Parathyroid adenoma (tissue), 2 donors: ENCODE results near the gene BCKDHB.

Experiments
- H2AFZ ChIP-seq: fragments of 300-600 bp; sonication (generic); one replicate; pipeline ENCODE4 v1.7.0; 2017; ENCODE audit warnings: antibody characterized with exemption, mild to moderate bottlenecking
- H3K27ac ChIP-seq: fragments of 300-600 bp; sonication (generic); one replicate; pipeline ENCODE4 v1.7.0; 2017
- H3K27me3 ChIP-seq: fragments of 300-600 bp; sonication (generic); one replicate; pipeline ENCODE4 v1.7.0; 2017; ENCODE audit warnings: low read length; ENCODE audit not compliant: control insufficient read depth, insufficient read depth
- H3K36me3 ChIP-seq: fragments of 300-600 bp; sonication (generic); one replicate; pipeline ENCODE4 v1.7.0; 2017; ENCODE audit warnings: low read length; ENCODE audit not compliant: control insufficient read depth, insufficient read depth
- H3K4me1 ChIP-seq: fragments of 300-600 bp; sonication (generic); one replicate; pipeline ENCODE4 v1.7.0; 2017; ENCODE audit warnings: control low read depth
- H3K4me2 ChIP-seq: fragments of 300-600 bp; sonication (generic); one replicate; pipeline ENCODE4 v1.7.0; 2017; ENCODE audit warnings: low read length
- H3K4me3 ChIP-seq: fragments of 300-600 bp; sonication (generic); one replicate; pipeline ENCODE4 v1.7.0; 2017; ENCODE audit warnings: low read depth, low read length
- H3K79me2 ChIP-seq: fragments of 300-600 bp; sonication (generic); one replicate; pipeline ENCODE4 v1.7.0; 2017; ENCODE audit warnings: control low read depth
- H3K9ac ChIP-seq: fragments of 300-600 bp; sonication (generic); one replicate; pipeline ENCODE4 v1.7.0; 2017; ENCODE audit warnings: mild to moderate bottlenecking
- H3K9me3 ChIP-seq: fragments of 300-600 bp; sonication (generic); one replicate; pipeline ENCODE4 v1.7.0; 2017; ENCODE audit warnings: low read length; ENCODE audit not compliant: control insufficient read depth
- TF ChIP-seq, protein P1 (sequence below): fragments of 300-600 bp; sonication (generic); IDR thresholded peaks from one replicate; pipeline ENCODE4 v1.7.0; 2017; ENCODE audit warnings: antibody characterized with exemption, mild to moderate bottlenecking
- donor health status: primary hyperparathyroidism.

The BCKDHB gene

DNA sequence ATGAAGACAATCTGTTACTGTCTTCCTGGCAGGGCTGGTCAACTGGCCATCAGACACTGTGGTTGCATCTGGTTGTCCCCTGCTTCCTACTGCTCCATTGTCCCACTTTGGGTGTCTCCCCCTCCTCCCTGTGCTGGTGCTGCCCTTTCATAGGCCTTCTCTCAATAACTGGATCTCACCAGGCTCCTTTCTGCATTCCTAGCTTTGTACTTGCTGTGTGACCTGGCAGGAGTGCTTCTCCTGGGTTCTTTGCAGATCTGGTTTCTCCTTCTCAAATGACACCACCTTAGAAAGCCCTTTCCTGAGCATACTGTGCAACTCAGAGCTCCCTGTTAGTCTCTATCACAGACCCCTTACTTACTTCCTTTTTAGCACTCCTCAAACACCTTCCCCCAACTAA lies 223.0 kb downstream of the BCKDHB start:
- Histone ChIP-seq H3K4me1 (peaks cover 9% of the 10 kb centered on the region), H3K4me2 (no peak overlapping the region), H2AFZ (no peak overlapping the region), H3K9me3 (no peaks in the 10 kb centered on the region), H3K9ac (no peak overlapping the region), H3K27ac (no peak overlapping the region), H3K36me3 (no peaks in the 10 kb centered on the region), H3K79me2 (no peaks in the 10 kb centered on the region), H3K27me3 (no peaks in the 10 kb centered on the region), H3K4me3 (no peak overlapping the region)
- TF ChIP-seq, protein P1, sequence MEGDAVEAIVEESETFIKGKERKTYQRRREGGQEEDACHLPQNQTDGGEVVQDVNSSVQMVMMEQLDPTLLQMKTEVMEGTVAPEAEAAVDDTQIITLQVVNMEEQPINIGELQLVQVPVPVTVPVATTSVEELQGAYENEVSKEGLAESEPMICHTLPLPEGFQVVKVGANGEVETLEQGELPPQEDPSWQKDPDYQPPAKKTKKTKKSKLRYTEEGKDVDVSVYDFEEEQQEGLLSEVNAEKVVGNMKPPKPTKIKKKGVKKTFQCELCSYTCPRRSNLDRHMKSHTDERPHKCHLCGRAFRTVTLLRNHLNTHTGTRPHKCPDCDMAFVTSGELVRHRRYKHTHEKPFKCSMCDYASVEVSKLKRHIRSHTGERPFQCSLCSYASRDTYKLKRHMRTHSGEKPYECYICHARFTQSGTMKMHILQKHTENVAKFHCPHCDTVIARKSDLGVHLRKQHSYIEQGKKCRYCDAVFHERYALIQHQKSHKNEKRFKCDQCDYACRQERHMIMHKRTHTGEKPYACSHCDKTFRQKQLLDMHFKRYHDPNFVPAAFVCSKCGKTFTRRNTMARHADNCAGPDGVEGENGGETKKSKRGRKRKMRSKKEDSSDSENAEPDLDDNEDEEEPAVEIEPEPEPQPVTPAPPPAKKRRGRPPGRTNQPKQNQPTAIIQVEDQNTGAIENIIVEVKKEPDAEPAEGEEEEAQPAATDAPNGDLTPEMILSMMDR = no peak

DNA sequence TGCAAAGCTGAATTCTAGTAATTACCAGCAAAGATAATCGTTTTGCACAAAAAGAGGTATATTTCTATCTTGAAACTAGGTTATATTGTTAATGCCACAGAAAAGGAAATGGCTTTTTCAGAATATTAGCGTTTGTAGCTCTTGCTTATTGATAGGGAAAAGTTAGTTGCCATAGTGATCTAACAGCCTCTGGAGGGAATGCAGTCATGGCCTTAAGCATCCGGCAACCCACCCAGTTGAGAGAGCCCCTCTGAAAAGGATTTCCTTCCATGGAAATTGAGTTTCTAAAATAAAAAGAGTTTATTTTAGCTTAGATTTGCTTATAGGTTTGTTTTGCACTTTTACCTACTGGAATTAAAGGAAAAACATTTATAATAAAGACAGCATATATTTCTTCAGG lies 224.5 kb downstream of the BCKDHB start:
- no peaks in the 10 kb centered on the region for H3K79me2 ChIP-seq
- H3K36me3 ChIP-seq = no peaks in the 10 kb centered on the region
- H3K27me3 ChIP-seq = no peaks in the 10 kb centered on the region
- peaks cover 9% of the 10 kb centered on the region for H3K4me1 ChIP-seq
- TF ChIP-seq, protein P1 = no peak
- H3K9me3 ChIP-seq = no peaks in the 10 kb centered on the region
- no peak overlapping the region for H3K9ac ChIP-seq
- no peak overlapping the region for H3K27ac ChIP-seq
- no peak overlapping the region for H3K4me3 ChIP-seq
- no peak overlapping the region for H2AFZ ChIP-seq
- no peak overlapping the region for H3K4me2 ChIP-seq

DNA sequence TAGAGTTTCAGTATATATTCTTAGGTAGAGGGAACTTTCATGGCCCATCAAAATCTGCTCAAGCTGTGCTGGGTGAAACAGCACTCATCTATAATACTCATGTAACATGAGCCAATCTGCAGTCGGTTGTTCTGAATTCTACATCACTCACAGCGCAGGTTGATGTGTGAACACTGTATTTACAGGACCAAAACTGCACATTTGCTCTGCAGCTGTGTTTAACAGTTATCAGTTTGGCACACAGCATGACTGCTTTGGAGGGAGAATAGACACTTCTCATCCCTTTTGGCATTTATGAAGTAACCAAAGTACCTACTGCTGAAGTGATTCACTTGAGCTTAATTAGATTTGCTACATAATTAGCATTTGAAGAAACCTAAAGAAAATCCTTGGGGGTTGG lies 225.1 kb downstream of the BCKDHB start:
- no peaks in the 10 kb centered on the region for H3K9me3 ChIP-seq
- H2AFZ ChIP-seq = no peak overlapping the region
- TF ChIP-seq, protein P1 = no peak
- no peak overlapping the region for H3K9ac ChIP-seq
- H3K4me2 ChIP-seq = no peak overlapping the region
- no peaks in the 10 kb centered on the region for H3K79me2 ChIP-seq
- no peaks in the 10 kb centered on the region for H3K36me3 ChIP-seq
- H3K4me1 ChIP-seq = peaks cover 9% of the 10 kb centered on the region
- no peak overlapping the region for H3K4me3 ChIP-seq
- no peak overlapping the region for H3K27ac ChIP-seq
- no peaks in the 10 kb centered on the region for H3K27me3 ChIP-seq

DNA sequence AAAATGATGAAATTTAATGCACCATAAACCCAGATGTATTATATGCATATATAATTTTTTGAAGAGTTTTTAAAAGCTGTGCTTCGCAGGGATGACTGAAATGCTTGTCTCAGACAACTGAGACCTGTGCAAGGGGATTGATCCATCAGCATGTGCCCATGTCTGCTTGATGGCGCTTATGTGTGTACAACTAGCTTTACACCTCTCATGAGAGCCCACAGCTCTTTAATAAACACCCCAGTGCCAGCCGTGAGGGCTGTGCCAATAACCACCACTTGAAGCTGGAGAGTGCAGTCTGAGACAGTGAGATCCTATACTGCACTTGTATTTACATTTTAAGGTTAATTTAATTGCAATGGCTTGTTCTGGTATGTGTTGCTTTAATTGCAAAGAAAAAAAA lies 225.5 kb downstream of the BCKDHB start:
- Histone ChIP-seq H3K27me3 (no peaks in the 10 kb centered on the region), H3K4me2 (no peak overlapping the region), H3K4me3 (no peak overlapping the region), H3K79me2 (no peaks in the 10 kb centered on the region), H3K9me3 (no peaks in the 10 kb centered on the region), H3K36me3 (no peaks in the 10 kb centered on the region), H3K27ac (no peak overlapping the region), H3K9ac (no peak overlapping the region), H2AFZ (no peak overlapping the region), H3K4me1 (peaks cover 9% of the 10 kb centered on the region)
- TF ChIP-seq, protein P1 = no peak

DNA sequence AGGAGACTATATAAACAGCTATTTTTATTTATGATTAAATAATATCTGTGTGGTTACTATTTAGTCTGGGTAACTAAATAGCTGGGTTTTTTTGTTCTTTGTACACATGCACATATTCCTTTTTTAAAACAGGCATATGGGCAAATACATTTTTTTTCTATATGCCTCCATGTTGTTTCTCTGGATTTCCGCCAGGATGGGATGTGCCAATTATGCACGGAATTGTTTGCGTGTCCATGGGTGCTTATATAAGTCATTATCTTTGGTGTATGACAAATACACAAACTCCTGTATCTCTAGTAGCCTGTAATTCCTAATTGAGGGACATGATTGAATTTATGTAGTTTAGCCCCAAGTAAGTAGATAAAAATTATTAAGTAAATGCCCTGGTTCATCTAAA lies 226.9 kb downstream of the BCKDHB start:
- Histone ChIP-seq H3K4me3 (no peak overlapping the region), H3K4me1 (peaks cover 3% of the 10 kb centered on the region), H3K9me3 (no peaks in the 10 kb centered on the region), H3K27ac (no peak overlapping the region), H3K36me3 (no peaks in the 10 kb centered on the region), H2AFZ (no peak overlapping the region), H3K27me3 (no peaks in the 10 kb centered on the region), H3K4me2 (no peak overlapping the region), H3K9ac (no peak overlapping the region), H3K79me2 (no peaks in the 10 kb centered on the region)
- TF ChIP-seq, protein P1 = no peak
